NCI-H2227 (cell line): ENCODE results near the gene ALPL.
"Not testable (repeated sequence)": the region's sequence is repeated elsewhere in the genome, so short reads cannot be mapped to it uniquely, and the experiment has no call there.

Source experiments
- DNase-seq: peaks from one replicate; lab custom pipeline; 2025; ENCODE audit not compliant: unreplicated experiment; lab: John Stamatoyannopoulos, UW

Gene ALPL

DNA sequence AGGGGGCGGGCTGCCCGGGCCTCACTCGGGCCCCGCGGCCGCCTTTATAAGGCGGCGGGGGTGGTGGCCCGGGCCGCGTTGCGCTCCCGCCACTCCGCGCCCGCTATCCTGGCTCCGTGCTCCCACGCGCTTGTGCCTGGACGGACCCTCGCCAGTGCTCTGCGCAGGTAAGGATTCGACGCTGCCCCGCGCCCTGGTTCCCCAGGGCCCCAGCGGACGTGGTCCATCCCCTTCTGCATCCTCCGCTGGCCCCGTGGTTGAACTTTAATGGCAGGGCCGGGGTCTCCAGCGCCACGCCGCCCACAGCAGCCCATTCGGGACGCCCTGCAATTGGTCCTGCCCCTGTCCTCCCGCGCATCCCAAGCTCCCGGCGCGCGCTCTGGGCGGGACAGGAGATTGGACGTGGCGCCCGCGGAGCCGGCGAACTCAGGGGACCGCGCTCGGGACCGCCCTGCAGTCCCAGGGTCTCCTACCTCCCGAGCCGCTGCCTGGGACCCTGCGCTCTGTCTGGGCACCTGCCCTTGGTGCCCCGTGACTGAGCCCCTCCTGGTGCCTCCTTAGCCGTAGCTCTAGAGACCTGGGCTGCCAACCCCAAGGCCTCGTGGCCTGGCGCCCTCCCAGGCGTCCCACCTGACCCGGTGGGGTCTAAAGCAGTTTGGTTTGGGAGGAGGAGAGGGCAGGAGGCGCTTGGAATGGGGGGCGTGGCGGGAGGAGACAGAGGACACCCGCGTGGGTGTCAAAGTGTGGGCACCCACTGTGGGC is at the start of gene ALPL:
Gene ALPL (plus strand): TSS at position 73 of the 762 bp plus-strand sequence. CDS start 44,659 bp downstream, outside the sequence.
- DNase-seq = peak; percentile 51

DNA sequence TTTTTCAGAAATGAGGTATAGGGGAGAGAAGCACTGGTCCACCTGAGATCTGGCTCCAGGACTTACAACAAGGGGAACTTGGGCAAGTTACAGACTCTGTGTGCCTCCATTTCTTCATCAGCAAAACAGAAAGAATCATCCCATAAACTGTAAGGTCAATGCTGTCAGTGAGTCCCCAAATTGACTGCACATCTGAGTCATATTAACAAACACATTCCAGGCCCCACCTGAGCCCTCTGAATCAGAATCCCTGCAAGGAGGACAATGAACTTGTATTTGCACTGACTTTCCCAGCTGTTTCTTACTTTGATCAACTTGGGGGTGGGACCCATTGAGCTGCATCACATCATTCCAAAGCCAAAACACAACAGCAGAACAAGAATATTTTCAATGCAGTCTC is 44.1 kb upstream of the ALPL start:
- DNase-seq = not testable (repeated sequence)

DNA sequence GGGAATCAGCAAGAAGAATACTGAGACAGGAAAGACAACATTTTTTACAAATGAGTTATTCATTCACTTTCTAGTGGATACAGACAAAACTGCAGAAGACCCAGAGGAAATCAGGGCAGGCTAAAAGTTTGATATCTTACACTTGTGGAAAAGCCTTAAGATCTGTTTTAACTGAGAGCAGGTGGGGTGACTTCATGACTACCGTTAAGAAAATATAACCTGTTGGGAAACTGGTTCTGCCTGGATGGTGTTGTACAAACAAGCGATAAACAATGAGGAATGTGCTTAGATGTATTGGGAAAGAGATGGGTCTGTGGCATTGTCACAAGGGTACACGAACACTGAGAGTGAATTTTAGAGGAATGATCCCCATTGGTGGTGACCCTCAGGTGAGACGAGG is 41.3 kb upstream of the ALPL start:
- DNase-seq = not testable (repeated sequence)

DNA sequence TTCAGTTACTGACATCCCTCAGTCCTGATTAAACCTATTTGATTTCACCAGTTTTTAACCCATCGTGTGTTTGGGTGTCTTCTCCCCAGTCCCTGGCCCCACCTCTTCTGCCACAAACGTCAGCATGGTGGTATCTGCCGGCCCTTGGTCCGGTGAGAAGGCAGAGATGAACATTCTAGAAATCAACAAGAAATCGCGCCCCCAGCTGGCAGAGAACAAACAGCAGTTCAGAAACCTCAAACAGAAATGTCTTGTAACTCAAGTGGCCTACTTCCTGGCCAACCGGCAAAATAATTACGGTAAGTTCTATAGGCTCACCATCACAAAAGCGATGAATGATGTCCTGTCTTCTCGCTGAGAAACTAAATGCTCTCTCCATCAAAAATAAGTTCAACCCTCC is 40.6 kb upstream of the ALPL start:
- DNase-seq = peak; percentile 14

DNA sequence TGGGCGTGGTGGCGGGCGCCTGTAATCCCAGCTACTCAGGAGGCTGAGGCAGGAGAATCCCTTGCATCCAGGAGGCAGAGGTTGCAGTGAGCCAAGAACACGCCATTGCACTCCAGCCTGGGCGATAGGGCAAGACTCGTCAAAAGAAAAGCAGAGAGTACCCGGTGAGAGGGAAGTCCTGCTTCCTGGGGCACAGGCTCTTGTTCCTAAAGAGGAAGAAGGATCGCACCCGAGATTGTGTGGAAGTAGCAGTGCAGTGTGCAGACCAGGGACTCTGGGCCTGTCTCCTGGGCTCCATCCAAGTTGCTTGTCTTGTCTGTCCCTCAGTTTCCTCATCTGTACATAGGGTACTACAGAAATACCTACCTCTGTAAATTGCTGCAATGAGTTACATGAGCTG is 39.6 kb upstream of the ALPL start:
- DNase-seq = no peak

DNA sequence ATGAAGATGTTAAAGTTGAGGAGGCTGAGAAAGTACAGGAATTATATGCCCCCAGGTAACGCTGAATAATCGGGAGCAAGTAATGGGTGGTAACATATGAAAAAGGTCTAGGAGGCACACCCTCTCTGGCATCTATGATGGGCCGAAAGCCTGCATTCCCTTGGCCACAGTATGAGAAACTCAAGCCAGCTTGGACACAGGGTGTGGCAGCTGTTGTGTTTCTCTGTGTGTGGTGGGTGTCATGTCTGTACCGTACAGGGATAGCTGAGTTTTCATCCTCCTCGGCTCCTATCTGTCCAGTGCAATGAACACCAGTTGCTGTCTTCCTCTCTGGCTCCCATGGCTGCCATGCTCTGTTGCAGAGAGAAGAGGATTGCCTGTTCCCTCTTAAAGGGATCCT is 36.4 kb upstream of the ALPL start:
- no peak for DNase-seq

DNA sequence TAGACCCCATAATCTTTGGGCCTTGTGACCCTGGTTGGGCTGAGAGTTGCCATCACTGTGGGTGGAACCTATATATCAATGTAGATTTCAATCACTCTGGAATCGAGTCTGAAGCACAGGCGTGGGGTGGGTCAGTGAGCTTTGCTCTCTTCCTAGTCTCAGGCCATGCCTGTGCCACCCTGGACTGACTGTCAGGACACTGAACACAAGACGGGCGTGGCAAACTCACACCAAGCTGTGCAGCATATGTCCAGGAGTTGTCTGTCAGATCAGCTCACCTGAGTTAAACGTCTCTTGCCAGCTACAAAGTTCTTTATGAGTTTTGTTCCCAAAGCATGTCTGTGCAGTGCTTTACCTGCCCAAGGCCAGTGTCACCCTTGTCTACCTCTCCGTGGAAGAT is 30.9 kb upstream of the ALPL start:
- DNase-seq = no peak

DNA sequence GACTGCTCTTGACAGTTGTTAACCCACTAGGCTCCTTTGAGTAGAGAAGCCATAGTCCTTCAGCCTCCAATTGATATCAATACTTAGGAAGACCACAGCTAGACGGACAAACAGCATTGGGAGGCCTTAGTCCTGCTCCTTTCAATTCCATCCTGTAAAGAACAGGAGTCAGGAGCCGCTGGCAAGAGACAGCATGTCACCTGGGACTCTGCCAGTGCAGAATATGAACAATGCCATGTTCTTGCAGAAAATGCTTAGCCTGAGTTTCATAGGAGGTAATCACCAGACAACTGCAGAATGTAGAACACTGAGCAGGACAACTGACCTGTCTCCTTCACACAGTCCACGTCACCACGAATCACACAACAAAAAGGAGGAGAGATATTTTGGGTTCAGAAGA is 25.3 kb upstream of the ALPL start:
- DNase-seq = not testable (repeated sequence)

DNA sequence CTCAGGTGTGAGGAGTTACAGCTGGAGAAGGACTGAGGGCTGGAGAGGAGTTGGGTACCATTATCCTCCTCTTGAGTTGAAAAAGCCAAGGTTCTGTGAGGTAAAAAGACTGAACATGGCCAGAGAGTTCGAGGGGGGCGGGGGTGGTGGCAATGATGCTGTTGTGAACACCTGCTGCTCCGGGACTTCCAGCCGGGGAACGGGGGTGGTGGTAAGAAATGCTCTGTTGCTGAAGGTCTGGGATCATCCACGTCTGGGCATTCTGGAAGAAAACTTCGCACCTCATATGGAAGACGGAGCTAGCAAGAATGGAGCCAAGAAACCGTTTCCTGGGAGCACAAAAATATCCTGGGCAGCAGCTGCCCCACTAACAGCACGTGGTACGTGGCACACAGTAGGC is 20.1 kb upstream of the ALPL start:
- DNase-seq = no peak

DNA sequence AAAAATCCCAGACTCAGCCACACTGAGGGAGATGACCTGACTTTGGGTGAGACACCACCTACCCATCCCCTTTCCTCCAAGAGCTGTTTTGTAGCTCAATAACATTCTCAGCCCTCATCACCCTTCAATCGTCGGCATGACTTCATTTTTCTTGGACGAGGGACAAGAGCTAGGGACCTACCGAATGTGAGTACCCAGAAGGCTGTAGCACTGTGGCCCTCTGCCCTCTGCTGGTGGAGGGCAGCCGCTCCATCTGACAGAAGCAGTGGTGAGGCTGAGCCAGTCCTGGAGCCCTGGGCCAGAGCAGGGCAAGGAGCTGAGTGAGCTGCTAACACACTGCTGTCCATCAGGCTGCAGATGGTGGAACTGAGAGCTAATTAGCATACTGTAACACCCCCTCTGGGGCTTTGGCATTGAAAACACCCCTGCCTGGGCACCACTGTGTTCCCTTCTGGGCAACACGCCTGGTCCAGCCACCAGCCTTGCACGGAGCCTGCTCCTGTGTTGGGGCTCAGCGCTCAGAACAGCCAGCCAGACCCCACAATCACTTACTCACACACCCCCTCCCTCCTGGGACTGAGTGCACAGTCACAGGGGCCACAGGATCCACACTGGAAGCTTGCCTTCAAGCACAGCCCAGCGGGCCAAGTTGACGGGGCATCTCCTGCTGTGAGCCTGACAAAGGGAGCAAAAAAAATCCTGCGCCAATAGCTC is 18.3 kb upstream of the ALPL start:
- DNase-seq = peak; percentile 17

DNA sequence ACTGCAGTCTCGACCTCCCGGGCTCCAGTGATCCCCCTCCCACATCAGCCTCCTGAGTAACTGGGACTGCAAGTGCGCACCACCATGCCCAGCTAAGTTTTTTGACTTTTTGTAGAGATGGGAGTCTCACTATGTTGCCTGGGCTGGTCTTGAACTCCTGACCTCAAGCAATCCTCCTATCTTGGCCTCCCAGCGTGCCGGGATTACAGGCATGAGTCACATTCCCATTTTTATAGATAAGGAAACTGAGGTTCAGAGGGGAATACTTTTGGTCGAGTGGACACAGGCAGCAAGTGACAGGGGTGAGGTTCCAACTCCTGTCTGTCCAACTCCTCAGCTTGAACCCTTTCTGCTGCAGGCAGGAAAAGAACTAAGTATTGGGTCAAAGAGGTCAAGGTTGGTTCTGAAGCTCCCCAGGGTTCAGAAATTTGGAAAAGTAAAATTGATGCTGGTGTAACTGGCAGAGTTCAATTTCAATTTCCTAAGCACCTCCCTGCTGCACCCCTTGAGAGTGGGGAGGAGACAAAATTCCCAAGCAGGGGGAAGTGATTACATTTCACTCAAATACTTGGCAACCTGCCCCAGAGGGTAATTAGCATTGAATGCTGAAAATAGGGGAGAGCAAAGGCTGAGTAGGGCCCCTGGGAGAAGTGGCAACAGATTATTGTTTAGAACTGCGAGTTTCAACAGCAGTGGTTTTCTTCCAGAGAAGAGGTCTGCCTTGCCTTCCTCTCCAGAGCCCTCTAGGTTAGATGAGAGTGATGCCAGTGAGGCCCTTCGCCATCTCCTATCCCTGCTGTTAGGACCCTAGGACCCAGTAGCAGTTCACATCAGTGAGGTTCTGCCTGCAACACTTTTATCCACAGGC is 17.5 kb upstream of the ALPL start:
- DNase-seq = peak; percentile 86

DNA sequence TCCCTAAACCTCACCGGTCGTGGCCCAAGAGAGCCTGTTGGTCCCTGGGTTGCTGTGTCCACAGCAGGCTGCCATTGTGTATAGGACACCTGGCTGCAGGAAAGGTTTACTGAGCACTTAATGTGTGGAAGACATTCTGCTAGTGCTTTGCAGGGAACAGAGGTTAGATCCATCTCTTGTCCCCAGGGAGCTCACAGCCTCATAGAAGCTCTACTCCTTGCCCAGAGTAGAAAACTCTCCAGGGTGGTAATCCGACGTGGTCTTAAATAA is 16.9 kb upstream of the ALPL start:
- DNase-seq = no peak

DNA sequence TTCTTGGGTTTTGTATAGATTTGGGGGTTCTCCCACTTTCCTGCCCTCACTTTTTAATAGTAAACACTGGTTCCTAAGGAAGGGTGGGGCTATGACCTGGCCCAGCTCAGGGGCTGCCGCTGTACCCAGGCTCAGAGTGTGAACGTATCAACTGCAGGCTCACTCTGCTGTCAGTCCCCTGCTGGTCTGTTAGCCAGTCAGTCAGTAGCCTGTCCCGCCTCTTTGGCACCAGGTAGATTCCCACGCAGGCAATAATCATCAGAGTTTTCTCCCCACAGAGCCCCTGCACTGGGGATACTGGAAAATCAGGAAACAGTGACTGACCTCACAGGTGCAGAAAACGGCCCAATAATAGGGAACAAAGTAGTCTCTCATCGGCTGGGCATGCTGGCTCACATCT is 15.0 kb upstream of the ALPL start:
- no peak for DNase-seq

DNA sequence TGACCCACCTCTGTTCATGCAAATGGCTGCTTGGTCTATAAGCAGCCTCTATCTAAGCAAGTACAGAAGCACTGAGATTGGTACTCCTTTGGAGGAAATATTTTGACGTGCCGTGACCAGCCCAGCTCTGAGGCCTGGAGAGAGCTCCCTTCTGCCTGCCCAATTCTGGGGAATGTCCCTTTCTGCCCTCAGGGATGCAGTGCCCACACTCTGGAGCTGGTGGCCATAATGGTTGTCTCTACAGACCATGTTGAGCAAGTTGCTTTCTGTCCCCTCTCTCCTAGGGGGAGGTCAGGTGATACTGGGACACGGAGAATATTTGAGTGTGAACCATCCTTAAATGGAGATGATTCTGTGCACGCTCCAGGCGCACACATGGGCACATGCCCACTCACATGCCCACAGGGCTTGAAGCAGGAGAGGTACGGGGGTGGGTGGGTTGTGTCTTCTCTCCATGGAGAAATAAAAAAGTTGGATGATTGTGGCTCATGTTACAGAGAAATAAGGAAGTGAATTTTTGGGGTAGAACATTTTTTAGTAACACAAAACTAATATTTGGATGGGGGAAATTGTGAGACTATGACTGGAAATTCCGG is 13.9 kb upstream of the ALPL start:
- no peak for DNase-seq

DNA sequence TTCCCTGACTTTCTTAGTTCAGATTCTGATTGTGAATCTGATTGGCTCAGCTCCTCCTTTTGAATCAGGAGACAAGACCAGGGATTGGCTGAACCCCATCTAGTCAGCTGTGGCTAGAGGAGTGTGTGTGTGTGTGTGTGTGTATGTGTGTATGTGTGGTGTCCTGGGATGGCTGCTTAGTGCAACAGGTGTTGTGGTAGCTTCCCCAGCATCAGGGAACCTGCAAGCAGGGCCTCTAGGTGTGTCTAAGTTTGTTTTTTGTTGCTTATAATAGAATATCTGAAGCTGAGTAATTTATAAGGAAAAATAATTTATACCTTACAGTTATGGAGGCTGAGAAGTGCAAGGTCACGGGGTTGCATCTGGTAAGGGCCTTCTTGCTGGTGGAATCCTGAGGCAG is 13.2 kb upstream of the ALPL start:
- DNase-seq = no peak

DNA sequence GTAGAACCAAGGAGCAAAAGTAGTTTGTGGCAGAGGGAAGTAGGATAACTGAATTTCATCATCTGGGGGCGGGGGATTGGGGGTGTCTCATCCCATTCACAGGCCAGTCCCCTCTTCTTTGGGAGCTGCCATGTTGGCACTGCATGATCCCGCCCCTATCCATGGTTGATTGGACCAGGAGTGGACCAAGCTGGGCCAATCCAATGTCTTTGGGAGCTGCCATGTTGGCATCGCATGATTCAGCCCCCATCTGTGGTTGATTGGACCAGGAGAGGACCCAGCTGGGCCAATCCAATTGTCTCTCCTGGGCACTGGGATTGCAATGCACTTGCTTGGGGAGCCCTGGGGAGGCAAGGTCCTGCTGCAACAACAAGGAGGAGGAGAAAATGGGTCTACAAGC is 12.3 kb upstream of the ALPL start:
- no peak for DNase-seq

DNA sequence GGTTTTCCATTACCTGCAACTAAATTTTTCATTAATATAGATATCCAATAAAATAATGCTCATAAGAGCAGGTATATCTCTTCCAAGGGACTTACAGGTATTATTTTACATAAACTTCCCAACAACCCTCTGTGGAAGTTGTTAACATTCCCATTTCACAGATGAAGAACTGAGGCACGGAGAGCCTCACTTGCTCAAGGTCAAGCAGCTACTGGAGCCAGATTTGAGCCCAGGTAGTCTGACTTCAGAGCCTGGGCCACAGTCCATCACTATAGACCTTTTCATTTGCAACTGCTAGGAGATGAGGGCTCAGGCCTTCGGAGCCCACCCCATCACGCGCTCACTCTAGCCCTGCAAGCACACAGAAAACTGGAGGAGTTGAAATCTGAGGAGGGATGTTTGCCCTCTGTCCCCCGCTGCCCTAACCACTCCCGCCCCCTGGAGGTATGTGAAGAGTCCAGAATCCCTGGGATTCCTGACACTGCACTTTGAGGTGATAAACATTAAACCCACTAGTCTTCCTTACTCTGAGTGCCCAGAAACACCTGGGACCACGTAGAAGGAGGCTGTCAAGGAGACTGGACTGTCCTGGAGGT is 11.7 kb upstream of the ALPL start:
- DNase-seq = no peak

DNA sequence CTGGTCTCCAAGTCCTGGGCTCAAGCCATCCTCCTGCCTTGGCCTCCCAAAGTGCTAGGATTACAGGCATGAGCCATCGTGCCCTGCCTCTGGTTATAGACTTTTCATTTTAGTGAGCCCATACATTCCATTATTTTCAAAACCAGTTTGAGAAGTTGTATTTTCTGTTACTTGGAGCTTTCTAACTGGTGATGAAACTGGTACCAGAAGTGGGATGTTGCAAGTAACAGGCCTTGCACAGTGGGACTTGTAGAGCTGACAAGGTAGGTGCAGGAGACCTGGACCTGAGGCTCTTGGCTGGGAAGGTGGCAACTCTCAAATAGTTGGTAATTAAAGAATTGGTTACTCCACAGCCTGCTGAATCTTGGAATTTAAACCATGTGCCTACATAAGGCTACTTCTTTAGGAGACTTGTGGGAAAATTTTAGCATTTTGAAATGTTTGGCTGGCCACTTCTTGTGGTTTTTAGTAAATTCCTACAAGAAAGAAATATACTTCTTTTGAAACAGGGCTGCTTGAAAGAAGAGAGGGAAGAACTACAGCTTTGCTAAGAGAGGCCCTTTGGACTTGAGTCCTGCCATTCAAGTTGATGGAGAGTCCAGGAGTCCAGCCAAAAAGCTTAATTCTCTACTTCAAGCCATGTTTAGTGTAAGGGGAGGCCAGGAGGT is 9.8 kb upstream of the ALPL start:
- no peak for DNase-seq

DNA sequence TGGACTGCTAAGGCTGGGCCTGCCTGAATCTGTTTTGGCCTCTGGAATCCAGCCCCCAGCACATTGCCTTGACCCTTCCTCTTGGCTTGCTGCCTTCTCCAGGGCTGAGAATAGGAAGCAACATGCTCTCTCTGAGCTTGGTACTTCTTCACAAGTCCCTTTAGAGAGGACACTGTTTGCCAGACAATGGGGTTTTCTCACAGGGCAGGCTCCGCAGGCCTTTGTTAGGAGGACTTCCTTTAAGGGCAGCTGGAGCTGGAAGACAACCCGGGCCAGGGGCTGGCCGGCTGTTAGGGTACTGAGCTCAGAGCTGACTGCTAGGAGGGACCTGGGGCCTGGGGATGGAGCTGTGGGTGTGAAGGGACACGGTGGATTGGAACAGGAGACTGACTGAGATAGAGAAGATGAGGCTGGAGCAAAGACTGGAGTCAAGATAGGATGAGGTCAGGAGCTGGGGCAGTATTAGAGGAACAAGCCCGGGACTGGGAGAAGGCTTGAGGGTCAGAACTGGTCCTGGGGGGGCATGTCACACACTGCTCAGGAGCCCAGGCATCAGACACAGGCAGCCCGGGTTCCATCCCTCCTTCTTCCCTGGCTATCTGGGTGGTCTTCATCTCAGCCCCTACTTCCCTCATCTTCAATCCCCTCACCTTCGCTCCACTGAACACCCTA is 5.4 kb upstream of the ALPL start:
- DNase-seq = no peak

DNA sequence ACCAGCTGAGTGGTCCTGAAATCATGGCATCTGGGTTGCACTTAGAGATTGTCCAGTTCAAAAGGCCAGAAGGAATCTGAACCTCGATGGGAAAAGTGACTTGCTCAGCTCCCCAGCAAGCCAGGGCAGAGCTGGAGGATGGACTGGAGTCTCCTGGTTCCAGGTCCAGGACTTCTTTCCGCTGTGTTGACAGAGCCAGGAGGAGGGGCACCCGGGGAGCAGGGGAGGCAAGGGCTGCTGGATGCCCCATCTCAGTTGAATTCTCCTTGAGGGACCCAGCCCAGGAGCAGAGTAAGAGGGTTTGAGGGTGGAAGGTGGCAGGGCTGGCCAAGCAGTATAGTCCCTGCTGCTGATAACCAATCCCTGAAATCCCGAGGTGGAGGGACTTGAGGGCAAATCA is 2.4 kb upstream of the ALPL start:
- no peak for DNase-seq
